Astrocyte (in vitro differentiated cells and primary cell): ENCODE measurements around the gene COL3A1. TPM values are rescaled to one million over a fixed set of nuclear protein-coding genes. Genes with fewer than 3 reads are reported as not detected.

Experiments
- DNase-seq: peaks from one replicate; pipeline ENCODE4 v3.0.0-alpha.2; 2010; ENCODE audit warnings: low read depth
- FAIRE-seq: peaks from 2 replicates; lab custom pipeline; 2011; peaks lifted over from hg19 to GRCh38; lab: Jason Lieb, UNC
- H2AFZ ChIP-seq: 2 replicates; pipeline ENCODE4 v1.6.0; 2012; ENCODE audit warnings: low read depth, low read length, inconsistent platforms
- H3K27ac ChIP-seq: 2 replicates; pipeline ENCODE4 v1.5.1; 2011; ENCODE audit warnings: low read depth, low read length, inconsistent platforms
- H3K27me3 ChIP-seq: 2 replicates; pipeline ENCODE4 v1.6.0; 2011; ENCODE audit warnings: low read length, inconsistent platforms; ENCODE audit not compliant: insufficient read depth
- H3K36me3 ChIP-seq: 2 replicates; pipeline ENCODE4 v1.5.1; 2011; ENCODE audit warnings: low read length, inconsistent platforms; ENCODE audit not compliant: insufficient read depth
- H3K4me1 ChIP-seq: 2 replicates; pipeline ENCODE4 v1.5.1; 2011; ENCODE audit warnings: low read length, inconsistent platforms; ENCODE audit not compliant: insufficient read depth
- H3K4me2 ChIP-seq: 2 replicates; pipeline ENCODE4 v1.6.0; 2012; ENCODE audit warnings: low read length, inconsistent platforms
- H3K4me3 ChIP-seq: 2 replicates; pipeline ENCODE4 v1.5.1; 2011; ENCODE audit warnings: low read depth, mild to moderate bottlenecking, low read length, inconsistent platforms; ENCODE audit not compliant: insufficient read depth
- H3K79me2 ChIP-seq: 2 replicates; pipeline ENCODE4 v1.6.0; 2012; ENCODE audit warnings: mild to moderate bottlenecking, low read length, inconsistent platforms; ENCODE audit not compliant: insufficient read depth
- H3K9ac ChIP-seq: 2 replicates; pipeline ENCODE4 v1.6.0; 2012; ENCODE audit warnings: mild to moderate bottlenecking, low read length, inconsistent platforms
- H3K9me3 ChIP-seq: 2 replicates; pipeline ENCODE4 v1.5.1; 2012; ENCODE audit warnings: low read depth, mild to moderate bottlenecking, low read length, inconsistent platforms; ENCODE audit not compliant: insufficient read depth
- H4K20me1 ChIP-seq: 2 replicates; pipeline ENCODE4 v1.6.0; 2012; ENCODE audit warnings: low read length, inconsistent platforms; ENCODE audit not compliant: insufficient read depth
- H3K27ac Mint-ChIP-seq: one replicate; pipeline ENCODE4 v1.8.0; 2021; ENCODE audit warnings: mild to moderate bottlenecking, mixed read lengths; ENCODE audit not compliant: unreplicated experiment
- H3K27me3 Mint-ChIP-seq: one replicate; pipeline ENCODE4 v1.8.0; 2021; ENCODE audit warnings: low read depth, mixed read lengths; ENCODE audit not compliant: unreplicated experiment
- H3K36me3 Mint-ChIP-seq: one replicate; pipeline ENCODE4 v1.8.0; 2021; ENCODE audit warnings: low read depth, mixed read lengths; ENCODE audit not compliant: unreplicated experiment
- H3K4me1 Mint-ChIP-seq: one replicate; pipeline ENCODE4 v1.8.0; 2021; ENCODE audit warnings: low read depth, mixed read lengths; ENCODE audit not compliant: unreplicated experiment
- H3K4me3 Mint-ChIP-seq: one replicate; pipeline ENCODE4 v1.8.0; 2021; ENCODE audit warnings: mild to moderate bottlenecking, moderate library complexity, mixed read lengths; ENCODE audit not compliant: unreplicated experiment
- H3K9me3 Mint-ChIP-seq: one replicate; pipeline ENCODE4 v1.8.0; 2021; ENCODE audit warnings: mild to moderate bottlenecking, mixed read lengths; ENCODE audit not compliant: unreplicated experiment
- CTCF ChIP-seq: IDR thresholded peaks from 2 replicates; pipeline ENCODE4 v1.5.1; 2011; ENCODE audit warnings: low read depth, mild to moderate bottlenecking, inconsistent platforms, low read length, moderate library complexity; ENCODE audit not compliant: insufficient read depth
- EZH2 ChIP-seq: IDR thresholded peaks from 2 replicates; pipeline ENCODE4 v1.6.1; 2012; ENCODE audit warnings: mild to moderate bottlenecking, low read length, inconsistent platforms; ENCODE audit not compliant: insufficient read depth
- total RNA-seq: library from RNA; stranded (reverse); gene quantifications from 2 replicates; pipeline ENCODE4 v1.2.1, GENCODE V29; 2021

The COL3A1 gene
- total RNA-seq, 1 donor from 2014 or later, result 350 TPM

GRCh38 chr2:189010536-189010935, 36.4 kb downstream of the COL3A1 start:
- Mint-ChIP-seq H3K4me1 (peaks cover 7% of the 10 kb centered on the region), H3K36me3 (peaks cover 22% of the 10 kb centered on the region), H3K27me3 (no peaks in the 10 kb centered on the region), H3K4me3 (no peak overlapping the region), H3K9me3 (no peaks in the 10 kb centered on the region), H3K27ac (no peak overlapping the region)
- H3K9me3 ChIP-seq, result no peaks in the 10 kb centered on the region
- no peaks in the 10 kb centered on the region for H4K20me1 ChIP-seq
- TF ChIP-seq EZH2, result no peak
- no peak for TF ChIP-seq CTCF
- no peak for DNase-seq
- no peak overlapping the region for H3K9ac ChIP-seq
- H3K4me3 ChIP-seq, result no peak overlapping the region
- H2AFZ ChIP-seq, result no peak overlapping the region
- H3K27ac ChIP-seq, result no peak overlapping the region
- H3K36me3 ChIP-seq, result peaks cover 22% of the 10 kb centered on the region
- no peak for FAIRE-seq
- H3K4me2 ChIP-seq, result no peak overlapping the region
- H3K4me1 ChIP-seq, result no peaks in the 10 kb centered on the region
- no peaks in the 10 kb centered on the region for H3K27me3 ChIP-seq
- no peaks in the 10 kb centered on the region for H3K79me2 ChIP-seq

- H3K4me2 ChIP-seq, result no peak overlapping the region
- no peak overlapping the region for H3K4me3 Mint-ChIP-seq
- H3K4me1 Mint-ChIP-seq, result peaks cover 7% of the 10 kb centered on the region
- no peak for FAIRE-seq
- H3K27me3 Mint-ChIP-seq, result no peaks in the 10 kb centered on the region
- no peak for DNase-seq
- H2AFZ ChIP-seq, result no peak overlapping the region
- no peak overlapping the region for H3K4me3 ChIP-seq
- no peaks in the 10 kb centered on the region for H3K27me3 ChIP-seq
- H3K4me1 ChIP-seq, result no peaks in the 10 kb centered on the region
- H3K27ac ChIP-seq, result no peak overlapping the region
- H3K9me3 Mint-ChIP-seq, result no peaks in the 10 kb centered on the region
- no peak overlapping the region for H3K27ac Mint-ChIP-seq
- H3K36me3 Mint-ChIP-seq, result peaks cover 18% of the 10 kb centered on the region
- H3K9me3 ChIP-seq, result no peaks in the 10 kb centered on the region
- peaks cover 16% of the 10 kb centered on the region for H3K36me3 ChIP-seq
- TF ChIP-seq EZH2 (no peak), CTCF (no peak)
- no peaks in the 10 kb centered on the region for H3K79me2 ChIP-seq
- no peak overlapping the region for H3K9ac ChIP-seq
- no peaks in the 10 kb centered on the region for H4K20me1 ChIP-seq
Observed at GRCh38 chr2:189012351-189012750, 38.2 kb downstream of the COL3A1 start.

GRCh38 chr2:189013031-189013430, 38.9 kb downstream of the COL3A1 start:
- Histone ChIP-seq H3K4me3 (no peak overlapping the region), H3K79me2 (no peaks in the 10 kb centered on the region), H3K4me2 (no peak overlapping the region), H3K36me3 (peaks cover 11% of the 10 kb centered on the region), H3K4me1 (no peaks in the 10 kb centered on the region), H4K20me1 (no peaks in the 10 kb centered on the region), H3K27ac (no peak overlapping the region), H3K9ac (no peak overlapping the region), H3K9me3 (no peaks in the 10 kb centered on the region), H2AFZ (no peak overlapping the region), H3K27me3 (no peaks in the 10 kb centered on the region)
- no peaks in the 10 kb centered on the region for H3K9me3 Mint-ChIP-seq
- TF ChIP-seq CTCF (no peak), EZH2 (no peak)
- DNase-seq (no peak), FAIRE-seq (no peak)
- H3K36me3 Mint-ChIP-seq, result peaks cover 13% of the 10 kb centered on the region
- H3K4me1 Mint-ChIP-seq, result peaks cover 7% of the 10 kb centered on the region
- H3K27me3 Mint-ChIP-seq, result peaks cover 2% of the 10 kb centered on the region
- no peak overlapping the region for H3K27ac Mint-ChIP-seq
- no peak overlapping the region for H3K4me3 Mint-ChIP-seq
